Inflammatory macrophage treated with lipopolysaccharide for 4 hours (primary cell): Measurements from ENCODE around the gene TTC23L.

Experiments used
- DNase-seq: peaks from one replicate; pipeline ENCODE4 v3.0.0-alpha.2; 2020

The TTC23L gene

DNA sequence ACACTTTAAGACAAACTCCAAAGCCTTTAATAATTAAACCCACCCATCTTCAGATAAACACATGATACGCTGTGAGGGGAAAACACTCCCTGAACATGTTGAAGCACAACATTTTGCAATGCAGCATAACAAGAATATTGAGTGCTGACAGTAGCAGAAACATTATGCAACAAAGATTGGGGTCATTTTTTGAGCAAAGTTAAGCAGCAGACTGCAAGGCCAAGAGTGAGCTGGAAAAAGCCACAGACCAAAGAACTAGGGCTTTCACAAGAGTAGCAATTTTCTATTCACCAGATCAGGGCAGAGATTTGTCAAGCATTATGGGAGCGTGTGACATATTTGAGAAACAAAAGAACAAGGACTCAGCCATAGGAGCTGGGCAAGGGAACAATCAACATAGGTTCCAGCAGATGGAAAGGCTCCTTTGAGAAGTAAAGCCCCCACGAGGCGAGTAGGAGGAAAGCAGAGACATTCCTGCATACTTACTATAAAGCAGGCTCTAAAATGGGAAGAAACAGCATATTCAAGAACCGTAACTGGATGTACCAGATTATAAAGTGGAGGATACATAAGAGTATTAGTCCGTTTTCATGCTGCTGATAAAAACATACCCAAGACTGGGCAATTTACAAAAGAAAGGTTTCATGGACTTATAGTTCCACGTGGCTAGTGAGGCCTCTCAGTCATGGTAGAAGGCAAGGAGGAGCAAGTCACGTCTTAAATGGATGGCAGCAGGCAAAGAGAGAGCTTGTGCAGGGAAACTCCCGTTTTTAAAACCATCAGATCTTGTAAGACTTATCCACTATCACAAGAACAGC, 4.8 kb upstream of the TTC23L start:
- no peak for DNase-seq

GRCh38 chr5:34834794-34835089, 4.2 kb upstream of the TTC23L start:
- no peak for DNase-seq

DNA sequence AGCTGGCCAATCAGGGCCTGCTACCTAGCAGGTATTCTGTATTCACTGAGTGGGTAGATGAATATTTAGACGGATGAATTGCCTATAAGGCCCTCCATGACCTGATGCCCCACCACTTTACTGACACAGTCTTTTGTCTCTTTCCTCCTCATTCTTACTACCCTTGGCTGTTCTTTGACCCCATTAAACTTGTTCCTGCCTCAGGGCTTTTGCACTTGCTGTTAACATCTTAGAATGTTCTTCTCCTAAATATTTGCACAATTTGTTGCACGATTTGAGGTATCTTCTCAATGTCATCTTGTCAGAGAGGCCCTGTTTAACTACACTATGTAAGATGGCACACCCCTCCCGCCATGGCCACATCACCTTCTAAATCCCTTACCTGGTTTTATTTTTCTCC, 3.3 kb upstream of the TTC23L start:
- no peak for DNase-seq

- DNase-seq = no peak
Observed at GRCh38 chr5:34841816-34842215, 2.9 kb downstream of the TTC23L start.

DNA sequence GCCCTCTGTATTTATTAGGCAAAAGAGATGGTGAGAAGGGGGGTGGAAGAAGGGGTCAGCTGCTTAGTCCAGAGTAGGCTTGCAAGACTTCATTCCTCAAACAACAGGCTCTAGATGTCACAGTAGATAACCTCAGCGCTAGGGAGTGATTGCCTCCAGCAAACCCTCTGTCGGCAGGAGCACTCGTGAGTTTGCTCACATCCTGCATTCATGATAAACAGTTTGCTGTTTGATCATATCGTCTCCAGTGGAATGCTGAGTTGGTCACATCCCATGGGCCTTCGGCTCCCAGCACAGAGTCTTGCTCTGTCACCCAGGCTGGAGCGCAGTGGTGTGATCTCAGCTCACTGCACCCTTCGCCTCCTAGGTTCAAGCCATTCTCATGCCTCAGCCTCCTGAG, 3.6 kb downstream of the TTC23L start:
- DNase-seq = no peak

- DNase-seq = no peak
Observed at GRCh38 chr5:34843497-34843896, 4.5 kb downstream of the TTC23L start.

GRCh38 chr5:34844106-34844505, 5.1 kb downstream of the TTC23L start:
- DNase-seq = no peak

DNA sequence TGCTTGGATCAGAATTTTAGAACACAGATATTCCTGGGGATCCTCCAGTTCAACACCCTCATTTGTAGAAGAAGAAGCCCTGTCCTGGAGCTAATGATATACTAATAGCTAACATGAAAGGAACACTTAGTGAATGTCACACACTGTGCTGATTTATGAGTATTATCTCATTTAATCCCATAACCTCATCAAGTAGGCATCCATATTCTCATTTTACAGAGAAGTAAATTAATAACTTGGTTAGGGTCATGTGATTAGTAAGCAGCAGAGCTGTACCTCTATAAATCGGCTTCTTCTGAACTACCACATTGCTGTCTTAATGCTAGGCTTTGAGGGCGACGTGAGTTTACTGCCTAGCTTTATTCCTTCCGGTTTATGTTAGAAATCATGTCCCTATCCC, 6.0 kb downstream of the TTC23L start:
- DNase-seq = no peak

DNA sequence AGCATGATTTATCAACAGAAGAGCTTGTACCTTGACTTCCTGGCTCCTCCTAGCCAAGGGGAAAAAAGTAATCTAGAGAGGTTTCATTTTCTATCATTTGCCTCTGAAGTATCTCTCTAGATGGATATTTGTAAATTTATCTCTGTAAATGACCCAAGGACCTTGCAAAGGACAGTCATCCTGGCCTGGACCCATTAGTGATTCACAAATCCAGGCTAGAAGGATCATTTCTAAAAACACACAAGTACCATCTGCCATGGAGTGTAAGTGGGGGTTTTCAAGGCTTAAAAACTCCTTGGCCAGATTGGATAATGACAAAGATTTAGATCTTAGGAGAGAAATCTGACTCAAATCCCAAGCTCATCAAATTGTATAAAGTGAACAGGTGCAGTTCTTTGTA, 8.1 kb downstream of the TTC23L start:
- DNase-seq = no peak

GRCh38 chr5:34847552-34847951, 8.6 kb downstream of the TTC23L start:
- DNase-seq = no peak

DNA sequence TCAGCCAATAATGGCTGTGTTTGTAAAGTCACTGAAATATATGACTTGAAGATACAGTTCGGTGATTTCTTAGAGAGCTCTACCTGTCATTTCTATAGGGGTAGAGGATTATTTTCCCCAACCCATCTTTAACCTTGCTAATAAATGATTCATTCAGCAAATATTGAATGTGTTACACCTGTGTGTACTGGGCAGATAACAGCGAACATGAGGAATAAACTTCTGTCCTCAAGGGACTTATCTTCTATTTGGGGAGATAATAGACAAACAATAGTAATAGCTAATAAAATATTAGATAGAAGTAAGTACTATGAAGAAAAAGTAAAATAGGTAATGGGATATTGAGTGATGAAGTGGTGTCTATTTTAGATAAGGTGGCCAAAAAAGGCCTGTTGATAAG, 9.3 kb downstream of the TTC23L start:
- DNase-seq = no peak

DNA sequence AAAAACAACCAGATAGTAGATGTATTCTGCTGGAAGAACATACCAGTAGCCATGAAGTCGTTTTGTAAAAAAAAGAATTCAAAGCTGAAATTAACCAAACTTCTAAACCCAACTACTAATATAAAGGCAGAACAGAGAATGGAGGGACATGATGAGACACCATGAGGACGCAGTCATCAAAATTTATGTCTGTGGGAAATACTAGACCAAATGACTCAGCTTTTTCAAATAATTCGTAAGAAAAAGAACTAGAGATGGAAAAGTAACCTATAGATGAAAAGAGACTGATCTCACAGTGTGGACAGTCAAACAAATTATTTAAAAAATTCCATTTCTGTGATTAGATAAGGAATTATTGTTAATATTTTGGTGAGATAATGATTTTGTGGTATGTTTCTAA, 10.3 kb downstream of the TTC23L start:
- DNase-seq = no peak

DNA sequence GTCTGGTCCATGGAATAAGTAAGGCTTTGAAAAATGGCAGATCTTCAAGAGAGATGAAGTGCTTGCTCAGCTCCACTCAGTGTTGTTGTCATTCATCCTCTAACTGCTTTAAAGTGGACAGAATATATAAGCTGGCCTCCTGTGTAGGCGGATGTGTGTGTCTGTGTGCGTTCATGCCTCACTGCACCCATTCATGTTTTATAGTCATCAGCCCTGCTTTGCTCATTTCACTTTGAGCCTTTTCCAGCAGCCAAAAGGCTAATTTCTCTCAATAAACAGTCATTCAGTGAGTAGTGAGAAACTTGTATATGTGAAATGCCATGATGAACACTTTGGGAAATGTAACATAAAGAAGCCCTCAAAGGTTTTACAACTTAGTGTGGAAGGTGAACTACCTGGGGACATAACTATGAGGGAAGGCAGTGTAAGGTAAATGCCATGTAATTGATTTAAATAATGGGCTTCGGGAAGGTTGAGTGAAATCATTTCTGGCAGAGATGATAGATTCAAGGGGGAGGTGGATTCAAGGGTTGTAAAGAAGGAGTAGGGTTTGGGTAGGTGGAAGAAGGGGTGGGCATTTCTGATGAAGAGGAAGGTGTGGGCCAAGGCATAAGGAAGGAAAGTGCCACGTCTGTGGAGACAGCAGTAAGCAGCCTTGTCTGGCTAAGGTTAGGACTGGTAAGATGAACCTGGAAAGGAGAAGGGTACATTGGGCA, 15.7 kb downstream of the TTC23L start:
- no peak for DNase-seq

GRCh38 chr5:34857161-34857560, 18.2 kb downstream of the TTC23L start:
- no peak for DNase-seq

GRCh38 chr5:34857894-34858293, 18.9 kb downstream of the TTC23L start:
- no peak for DNase-seq

GRCh38 chr5:34858790-34859189, 19.8 kb downstream of the TTC23L start:
- no peak for DNase-seq

DNA sequence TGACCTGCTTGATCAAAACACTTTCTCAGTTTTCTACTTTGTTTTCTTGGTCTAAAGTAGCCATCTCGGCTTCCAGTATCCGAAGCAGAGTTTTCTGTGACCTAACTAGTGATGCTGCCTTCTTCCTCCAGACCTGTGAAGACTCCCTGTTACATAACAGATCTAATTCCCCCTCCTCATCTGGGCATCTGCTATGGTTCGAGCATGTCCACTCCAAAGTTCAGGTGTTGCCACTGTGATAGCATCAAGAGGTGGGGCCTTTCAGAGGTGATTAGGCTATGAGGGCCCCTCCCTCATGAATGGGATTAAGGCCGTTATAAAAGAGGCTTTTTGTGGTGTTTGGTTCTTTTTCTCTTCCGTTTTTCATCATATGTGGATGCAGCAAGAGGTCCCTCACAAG, 20.3 kb downstream of the TTC23L start:
- no peak for DNase-seq

DNA sequence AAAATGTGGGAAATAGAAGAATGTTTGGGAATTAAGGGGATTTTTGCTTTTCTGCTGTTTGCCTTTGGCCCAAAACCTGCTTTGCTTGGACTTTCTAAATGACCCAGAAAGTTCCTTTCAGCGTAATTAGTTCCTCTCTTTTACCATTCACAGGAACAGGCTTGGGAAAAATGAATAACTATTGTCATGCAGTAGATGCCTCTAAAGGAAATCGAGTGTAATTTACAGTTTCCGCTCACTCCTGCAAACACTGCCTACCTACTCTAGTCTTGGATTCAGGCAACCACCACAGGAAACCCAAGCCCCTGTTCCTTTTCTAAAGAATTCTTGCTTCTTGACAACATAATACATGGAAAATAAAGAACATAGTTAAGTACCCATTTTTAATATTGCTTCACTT, 25.0 kb downstream of the TTC23L start:
- no peak for DNase-seq

GRCh38 chr5:34865091-34865490, 26.1 kb downstream of the TTC23L start:
- no peak for DNase-seq

GRCh38 chr5:34866989-34867471, 28.1 kb downstream of the TTC23L start:
- no peak for DNase-seq

GRCh38 chr5:34867660-34868059, 28.7 kb downstream of the TTC23L start:
- DNase-seq = no peak

DNA sequence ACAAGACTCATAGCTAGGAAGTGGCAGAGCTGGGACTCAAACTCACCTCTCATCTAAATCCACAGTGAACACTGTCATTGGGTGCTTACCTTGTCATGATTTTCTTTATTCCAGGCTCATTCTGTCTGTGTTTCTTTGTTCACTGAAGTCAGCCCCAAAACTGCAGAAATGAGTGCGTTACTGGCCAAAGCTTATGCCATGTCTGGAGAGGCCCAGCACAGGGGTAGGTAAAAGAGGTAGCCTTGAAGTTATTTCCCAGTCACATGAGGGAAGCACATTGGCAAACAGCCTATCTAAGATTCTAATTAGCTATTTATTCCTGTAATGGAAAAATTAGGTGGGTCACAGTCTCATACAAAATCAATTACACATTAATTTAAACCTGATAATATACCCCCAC, 29.8 kb downstream of the TTC23L start:
- no peak for DNase-seq

DNA sequence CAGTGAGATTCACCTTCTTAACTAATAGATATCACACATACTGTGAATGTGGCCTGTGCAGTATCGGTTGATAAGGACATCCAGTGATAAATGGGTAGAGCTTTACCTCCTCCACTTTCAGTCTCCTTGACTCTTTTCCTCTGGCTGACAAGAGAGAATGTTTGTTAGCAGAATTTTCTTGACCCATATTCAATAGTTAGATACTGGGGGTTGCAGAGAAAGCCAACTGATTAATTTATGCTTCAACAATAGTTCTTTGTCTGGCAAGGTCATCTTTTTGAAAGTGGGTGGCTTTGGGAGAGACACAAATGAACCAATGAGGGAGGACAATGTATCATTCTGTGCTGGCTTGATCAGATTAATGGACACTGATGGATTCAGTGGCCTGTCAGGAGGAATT, 30.3 kb downstream of the TTC23L start:
- DNase-seq = no peak

DNA sequence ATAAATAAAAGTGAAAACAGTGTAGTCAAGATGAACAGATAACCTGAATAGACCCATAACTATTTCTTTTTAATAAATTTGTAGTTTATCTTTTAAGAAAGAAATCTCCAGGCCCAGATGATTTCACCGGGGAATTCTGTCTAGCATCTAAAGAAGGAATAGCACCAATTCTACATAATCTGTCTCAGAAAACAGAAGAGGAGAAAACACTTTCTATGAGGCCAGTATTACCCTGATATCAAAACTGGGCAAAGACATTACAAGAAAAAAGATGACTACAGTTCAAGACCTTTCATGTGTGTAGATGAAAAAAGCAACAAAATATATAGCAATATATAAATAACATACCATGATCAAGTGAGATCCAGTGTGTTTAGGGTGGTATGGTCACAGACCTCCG, 31.4 kb downstream of the TTC23L start:
- DNase-seq = no peak

DNA sequence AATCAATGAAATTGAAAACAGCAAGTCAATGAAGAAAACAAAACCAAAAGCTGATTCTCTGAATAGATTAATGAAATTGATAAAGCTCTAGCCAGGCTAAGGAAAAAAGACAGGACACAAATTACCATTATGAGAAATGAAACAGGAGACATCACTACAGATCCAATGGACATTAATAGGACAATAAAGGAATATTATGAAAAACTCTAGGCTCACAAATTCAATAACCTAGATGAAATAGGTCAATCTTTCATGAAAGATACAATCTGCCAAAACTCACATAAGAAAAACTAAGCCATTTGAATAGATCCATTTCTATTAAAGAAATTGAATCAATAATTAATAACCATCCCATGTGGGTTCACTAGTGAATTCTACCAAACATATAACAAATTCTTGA, 37.3 kb downstream of the TTC23L start:
- DNase-seq = no peak
